GM23338 (cell line): ENCODE measurements around the gene GALNT6. TPM values are rescaled to one million over a fixed set of nuclear protein-coding genes. Genes with fewer than 3 reads are reported as not detected.

ENCODE experiments used
- ATAC-seq: fragments of 200-7000 bp; cut with Tn5 transposase; 3 replicates; pipeline ENCODE4 v1.9.1; 2020
- DNase-seq: peaks from one replicate; pipeline ENCODE4 v3.0.0-alpha.2; 2015; ENCODE audit warnings: low spot score
- H2AFZ ChIP-seq: fragments of 200-600 bp; sonication (generic); 2 replicates; pipeline ENCODE4 v1.8.0; 2016; ENCODE audit warnings: antibody characterized with exemption, mild to moderate bottlenecking, moderate library complexity
- H3F3A ChIP-seq: fragments of 200-600 bp; sonication (generic); replicated peaks from 2 replicates; pipeline ENCODE4 v1.8.0; 2017; ENCODE audit warnings: antibody characterized with exemption, mixed run types, low read depth
- H3K27ac ChIP-seq: fragments of 200-600 bp; sonication (generic); 2 replicates; pipeline ENCODE4 v1.6.1; 2016; ENCODE audit warnings: low read depth
- H3K27me3 ChIP-seq: fragments of 200-600 bp; sonication (generic); 2 replicates; pipeline ENCODE4 v1.8.0; 2016; ENCODE audit warnings: mild to moderate bottlenecking, mixed run types, moderate library complexity; ENCODE audit not compliant: insufficient read depth
- H3K36me3 ChIP-seq: fragments of 200-600 bp; sonication (generic); 2 replicates; pipeline ENCODE4 v1.8.0; 2016; ENCODE audit warnings: mild to moderate bottlenecking; ENCODE audit not compliant: insufficient read depth
- H3K4me1 ChIP-seq: fragments of 200-600 bp; sonication (generic); 2 replicates; pipeline ENCODE4 v1.8.0; 2016; ENCODE audit warnings: mild to moderate bottlenecking, moderate library complexity; ENCODE audit not compliant: insufficient read depth
- H3K4me2 ChIP-seq: fragments of 200-600 bp; sonication (generic); 2 replicates; pipeline ENCODE4 v1.7.1; 2017; ENCODE audit warnings: mixed run types
- H3K4me3 ChIP-seq: fragments of 200-600 bp; sonication (generic); 2 replicates; pipeline ENCODE4 v1.6.1; 2016; ENCODE audit warnings: mixed run types
- H3K79me2 ChIP-seq: fragments of 200-600 bp; sonication (generic); replicated peaks from 2 replicates; pipeline ENCODE4 v1.8.0; 2017; ENCODE audit warnings: mild to moderate bottlenecking; ENCODE audit not compliant: insufficient read depth
- H3K9me2 ChIP-seq: fragments of 200-600 bp; sonication (generic); 2 replicates; pipeline ENCODE4 v1.8.0; 2017; ENCODE audit not compliant: insufficient read depth
- H4K20me1 ChIP-seq: fragments of 200-600 bp; sonication (generic); replicated peaks from 2 replicates; pipeline ENCODE4 v1.8.0; 2017; ENCODE audit warnings: mild to moderate bottlenecking; ENCODE audit not compliant: insufficient read depth
- H3K27ac Mint-ChIP-seq: 2 replicates; pipeline ENCODE4 v1.8.0; 2020; ENCODE audit warnings: inconsistent platforms, mild to moderate bottlenecking, moderate library complexity, mixed read lengths
- H3K27me3 Mint-ChIP-seq: 3 replicates; pipeline ENCODE4 v1.8.0; 2022; ENCODE audit warnings: low read depth, mild to moderate bottlenecking, moderate library complexity, mixed read lengths, inconsistent platforms; ENCODE audit not compliant: insufficient read depth, poor library complexity
- H3K36me3 Mint-ChIP-seq: 3 replicates; pipeline ENCODE4 v1.8.0; 2021; ENCODE audit warnings: low read depth, mild to moderate bottlenecking, inconsistent platforms, moderate library complexity, mixed read lengths
- H3K4me1 Mint-ChIP-seq: 3 replicates; pipeline ENCODE4 v1.8.0; 2020; ENCODE audit warnings: mild to moderate bottlenecking, inconsistent platforms, mixed read lengths
- H3K4me3 Mint-ChIP-seq: 3 replicates; pipeline ENCODE4 v1.8.0; 2021; ENCODE audit warnings: moderate library complexity, mild to moderate bottlenecking, inconsistent platforms, mixed read lengths
- H3K9me3 Mint-ChIP-seq: 3 replicates; pipeline ENCODE4 v1.8.0; 2020; ENCODE audit warnings: moderate library complexity, mild to moderate bottlenecking, inconsistent platforms, mixed read lengths
- CREB1 ChIP-seq: fragments of 250-450 bp; sonication (Bioruptor Pico); IDR thresholded peaks from 2 replicates; pipeline ENCODE4 v1.5.0; 2020; ENCODE audit warnings: low read depth, mild to moderate bottlenecking, moderate library complexity
- CTCF ChIP-seq, 2 experiments: fragments of 200-600 bp in 1 of 2; sonication (generic) in 1 of 2; conservative IDR thresholded peaks; 2 replicates each; pipeline versions ENCODE4 v1.5.1 to v1.6.1; 2016 to 2017; ENCODE audit warnings: antibody characterized with exemption in 2 of 2, low read depth in 2 of 2, mild to moderate bottlenecking in 2 of 2, moderate library complexity in 1 of 2
- STAT1 ChIP-seq: IDR thresholded peaks from one replicate; pipeline ENCODE4 v1.6.1; 2016; ENCODE audit warnings: antibody characterized with exemption; ENCODE audit not compliant: unreplicated experiment
- ZNF331 ChIP-seq: fragments of 250-450 bp; sonication (Bioruptor Pico); IDR thresholded peaks from 2 replicates; pipeline ENCODE4 v1.5.0; 2020; ENCODE audit warnings: low read depth, mild to moderate bottlenecking, moderate library complexity
- polyA plus RNA-seq: library from polyadenylated mRNA; unstranded; fragments of >200 nt; fragmentation: Nextera tagmentation; extraction: Ambion mirVana; gene quantifications from 2 replicates; pipeline ENCODE4 v1.2.1, GENCODE V29; 2016
- total RNA-seq: library from RNA; depleted of rRNA; stranded (reverse); fragments of >200 nt; shearing (Covaris generic); gene quantifications from 2 replicates; pipeline ENCODE4 v1.2.3, GENCODE V29; 2014
- TF ChIP-seq, protein P1 (sequence below): IDR thresholded peaks from 2 replicates; pipeline ENCODE4 v1.6.1; 2016; ENCODE audit warnings: antibody characterized with exemption
- TF ChIP-seq, protein P2 (sequence below): fragments of 250-450 bp; sonication (Bioruptor Pico); IDR thresholded peaks from 2 replicates; pipeline ENCODE4 v1.5.0; 2020; ENCODE audit warnings: mild to moderate bottlenecking, moderate library complexity

The GALNT6 gene
- total and polyA plus RNA-seq, 2 experiments from 2014 or later, result 8.1 to 18.6 TPM

GRCh38 chr12:51334764-51335163 lies 56.4 kb downstream of the GALNT6 start:
- H3K4me1 Mint-ChIP-seq, result no peaks in the 10 kb centered on the region
- H3K36me3 ChIP-seq, result no peaks in the 10 kb centered on the region
- H3K79me2 ChIP-seq, result no peaks in the 10 kb centered on the region
- no peak overlapping the region for H2AFZ ChIP-seq
- H3K4me3 ChIP-seq, result no peak overlapping the region
- no peak overlapping the region for H3K27ac ChIP-seq
- no peak for TF ChIP-seq CTCF (conservative IDR thresholded peaks at IDR 0.05; ENCODE audit: low read depth in 2 of 2)
- TF ChIP-seq, protein P1, sequence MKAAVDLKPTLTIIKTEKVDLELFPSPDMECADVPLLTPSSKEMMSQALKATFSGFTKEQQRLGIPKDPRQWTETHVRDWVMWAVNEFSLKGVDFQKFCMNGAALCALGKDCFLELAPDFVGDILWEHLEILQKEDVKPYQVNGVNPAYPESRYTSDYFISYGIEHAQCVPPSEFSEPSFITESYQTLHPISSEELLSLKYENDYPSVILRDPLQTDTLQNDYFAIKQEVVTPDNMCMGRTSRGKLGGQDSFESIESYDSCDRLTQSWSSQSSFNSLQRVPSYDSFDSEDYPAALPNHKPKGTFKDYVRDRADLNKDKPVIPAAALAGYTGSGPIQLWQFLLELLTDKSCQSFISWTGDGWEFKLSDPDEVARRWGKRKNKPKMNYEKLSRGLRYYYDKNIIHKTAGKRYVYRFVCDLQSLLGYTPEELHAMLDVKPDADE, result no peak
- TF ChIP-seq, protein P2, sequence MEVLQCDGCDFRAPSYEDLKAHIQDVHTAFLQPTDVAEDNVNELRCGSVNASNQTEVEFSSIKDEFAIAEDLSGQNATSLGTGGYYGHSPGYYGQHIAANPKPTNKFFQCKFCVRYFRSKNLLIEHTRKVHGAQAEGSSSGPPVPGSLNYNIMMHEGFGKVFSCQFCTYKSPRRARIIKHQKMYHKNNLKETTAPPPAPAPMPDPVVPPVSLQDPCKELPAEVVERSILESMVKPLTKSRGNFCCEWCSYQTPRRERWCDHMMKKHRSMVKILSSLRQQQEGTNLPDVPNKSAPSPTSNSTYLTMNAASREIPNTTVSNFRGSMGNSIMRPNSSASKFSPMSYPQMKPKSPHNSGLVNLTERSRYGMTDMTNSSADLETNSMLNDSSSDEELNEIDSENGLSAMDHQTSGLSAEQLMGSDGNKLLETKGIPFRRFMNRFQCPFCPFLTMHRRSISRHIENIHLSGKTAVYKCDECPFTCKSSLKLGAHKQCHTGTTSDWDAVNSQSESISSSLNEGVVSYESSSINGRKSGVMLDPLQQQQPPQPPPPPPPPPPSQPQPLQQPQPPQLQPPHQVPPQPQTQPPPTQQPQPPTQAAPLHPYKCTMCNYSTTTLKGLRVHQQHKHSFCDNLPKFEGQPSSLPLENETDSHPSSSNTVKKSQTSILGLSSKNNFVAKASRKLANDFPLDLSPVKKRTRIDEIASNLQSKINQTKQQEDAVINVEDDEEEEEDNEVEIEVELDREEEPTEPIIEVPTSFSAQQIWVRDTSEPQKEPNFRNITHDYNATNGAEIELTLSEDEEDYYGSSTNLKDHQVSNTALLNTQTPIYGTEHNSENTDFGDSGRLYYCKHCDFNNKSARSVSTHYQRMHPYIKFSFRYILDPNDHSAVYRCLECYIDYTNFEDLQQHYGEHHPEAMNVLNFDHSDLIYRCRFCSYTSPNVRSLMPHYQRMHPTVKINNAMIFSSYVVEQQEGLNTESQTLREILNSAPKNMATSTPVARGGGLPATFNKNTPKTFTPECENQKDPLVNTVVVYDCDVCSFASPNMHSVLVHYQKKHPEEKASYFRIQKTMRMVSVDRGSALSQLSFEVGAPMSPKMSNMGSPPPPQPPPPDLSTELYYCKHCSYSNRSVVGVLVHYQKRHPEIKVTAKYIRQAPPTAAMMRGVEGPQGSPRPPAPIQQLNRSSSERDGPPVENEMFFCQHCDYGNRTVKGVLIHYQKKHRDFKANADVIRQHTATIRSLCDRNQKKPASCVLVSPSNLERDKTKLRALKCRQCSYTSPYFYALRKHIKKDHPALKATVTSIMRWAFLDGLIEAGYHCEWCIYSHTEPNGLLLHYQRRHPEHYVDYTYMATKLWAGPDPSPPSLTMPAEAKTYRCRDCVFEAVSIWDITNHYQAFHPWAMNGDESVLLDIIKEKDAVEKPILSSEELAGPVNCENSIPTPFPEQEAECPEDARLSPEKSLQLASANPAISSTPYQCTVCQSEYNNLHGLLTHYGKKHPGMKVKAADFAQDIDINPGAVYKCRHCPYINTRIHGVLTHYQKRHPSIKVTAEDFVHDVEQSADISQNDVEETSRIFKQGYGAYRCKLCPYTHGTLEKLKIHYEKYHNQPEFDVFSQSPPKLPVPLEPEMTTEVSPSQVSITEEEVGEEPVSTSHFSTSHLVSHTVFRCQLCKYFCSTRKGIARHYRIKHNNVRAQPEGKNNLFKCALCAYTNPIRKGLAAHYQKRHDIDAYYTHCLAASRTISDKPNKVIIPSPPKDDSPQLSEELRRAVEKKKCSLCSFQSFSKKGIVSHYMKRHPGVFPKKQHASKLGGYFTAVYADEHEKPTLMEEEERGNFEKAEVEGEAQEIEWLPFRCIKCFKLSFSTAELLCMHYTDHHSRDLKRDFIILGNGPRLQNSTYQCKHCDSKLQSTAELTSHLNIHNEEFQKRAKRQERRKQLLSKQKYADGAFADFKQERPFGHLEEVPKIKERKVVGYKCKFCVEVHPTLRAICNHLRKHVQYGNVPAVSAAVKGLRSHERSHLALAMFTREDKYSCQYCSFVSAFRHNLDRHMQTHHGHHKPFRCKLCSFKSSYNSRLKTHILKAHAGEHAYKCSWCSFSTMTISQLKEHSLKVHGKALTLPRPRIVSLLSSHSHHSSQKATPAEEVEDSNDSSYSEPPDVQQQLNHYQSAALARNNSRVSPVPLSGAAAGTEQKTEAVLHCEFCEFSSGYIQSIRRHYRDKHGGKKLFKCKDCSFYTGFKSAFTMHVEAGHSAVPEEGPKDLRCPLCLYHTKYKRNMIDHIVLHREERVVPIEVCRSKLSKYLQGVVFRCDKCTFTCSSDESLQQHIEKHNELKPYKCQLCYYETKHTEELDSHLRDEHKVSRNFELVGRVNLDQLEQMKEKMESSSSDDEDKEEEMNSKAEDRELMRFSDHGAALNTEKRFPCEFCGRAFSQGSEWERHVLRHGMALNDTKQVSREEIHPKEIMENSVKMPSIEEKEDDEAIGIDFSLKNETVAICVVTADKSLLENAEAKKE (CRISPR knock-in tag), result no peak
- no peak for TF ChIP-seq CREB1 (CRISPR knock-in tag)
- no peak for TF ChIP-seq STAT1
- no peak for TF ChIP-seq ZNF331 (CRISPR knock-in tag)
- DNase-seq (no peak), ATAC-seq (no peak)
- H3K9me2 ChIP-seq, result no peaks in the 10 kb centered on the region
- no peaks in the 10 kb centered on the region for H3K4me1 ChIP-seq
- no peaks in the 10 kb centered on the region for H4K20me1 ChIP-seq
- no peak overlapping the region for H3K4me2 ChIP-seq
- no peak overlapping the region for H3K4me3 Mint-ChIP-seq
- H3K36me3 Mint-ChIP-seq, result no peaks in the 10 kb centered on the region
- H3K27me3 Mint-ChIP-seq, result peaks cover 9% of the 10 kb centered on the region
- H3F3A ChIP-seq, result no peaks in the 10 kb centered on the region
- no peak overlapping the region for H3K27ac Mint-ChIP-seq
- H3K9me3 Mint-ChIP-seq, result no peaks in the 10 kb centered on the region; the same call in 2 of the 3 replicates
- no peaks in the 10 kb centered on the region for H3K27me3 ChIP-seq
